CMK (cell line): Measurements from ENCODE around the gene AQP3.
"Not testable (repeated sequence)": the region's sequence is repeated elsewhere in the genome, so short reads cannot be mapped to it uniquely, and the experiment has no call there.

Source experiments
- DNase-seq: peaks from one replicate; pipeline ENCODE4 v3.0.0-alpha.2; 2010; ENCODE audit warnings: low read depth

AQP3 gene

DNA sequence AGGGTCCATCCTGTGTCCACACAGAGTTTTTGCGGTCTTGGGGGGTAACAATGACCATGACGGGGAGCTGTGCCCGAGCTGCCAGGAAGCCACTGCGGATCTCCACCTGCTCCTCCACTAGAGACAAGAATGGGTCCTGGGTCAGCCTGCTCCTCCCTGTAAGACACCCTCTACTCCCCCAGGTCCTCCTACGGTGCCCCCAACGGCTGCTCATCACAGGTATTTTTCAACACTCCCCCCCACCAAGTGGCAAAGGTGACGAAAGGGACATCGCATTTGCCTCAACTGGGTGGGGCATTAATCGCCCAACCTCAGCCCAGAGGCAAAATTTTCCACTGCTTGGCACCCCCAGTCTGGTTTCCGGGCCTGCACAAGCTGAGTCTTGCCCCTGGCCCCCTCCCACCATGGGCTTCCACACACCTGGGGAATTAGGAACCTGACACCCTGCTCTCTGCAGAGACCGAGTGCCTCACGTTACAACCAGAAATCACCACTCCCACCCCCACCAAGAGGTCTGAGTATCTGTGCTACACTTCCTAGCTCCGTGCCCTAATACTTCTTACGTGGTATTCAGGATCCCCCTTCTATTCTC, 16.7 kb upstream of the AQP3 start:
- DNase-seq: no peak

- no peak for DNase-seq
Measured at GRCh38 chr9:33463151-33463550, 15.8 kb upstream of the AQP3 start.

DNA sequence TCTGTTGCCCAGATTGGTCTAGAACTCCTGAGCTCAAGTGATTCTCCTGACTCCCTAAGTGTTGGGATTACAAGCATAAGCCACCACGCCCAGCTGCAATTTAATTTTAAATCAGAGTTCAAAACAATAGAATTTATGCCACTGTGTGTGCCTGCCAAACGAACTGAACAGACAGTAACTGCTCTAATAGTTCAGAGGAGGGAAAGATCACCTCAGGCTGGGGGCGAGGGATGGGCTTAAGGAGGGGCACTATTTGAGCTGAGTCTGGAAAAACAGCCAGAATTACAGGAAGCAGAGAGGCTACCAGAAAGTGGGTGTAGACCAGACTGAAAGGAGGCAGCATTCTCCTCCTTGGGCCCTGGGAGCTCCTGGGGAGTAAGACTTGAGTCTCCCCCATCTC, 14.1 kb upstream of the AQP3 start:
- DNase-seq: no peak

GRCh38 chr9:33460854-33461253, 13.5 kb upstream of the AQP3 start:
- no peak for DNase-seq

DNA sequence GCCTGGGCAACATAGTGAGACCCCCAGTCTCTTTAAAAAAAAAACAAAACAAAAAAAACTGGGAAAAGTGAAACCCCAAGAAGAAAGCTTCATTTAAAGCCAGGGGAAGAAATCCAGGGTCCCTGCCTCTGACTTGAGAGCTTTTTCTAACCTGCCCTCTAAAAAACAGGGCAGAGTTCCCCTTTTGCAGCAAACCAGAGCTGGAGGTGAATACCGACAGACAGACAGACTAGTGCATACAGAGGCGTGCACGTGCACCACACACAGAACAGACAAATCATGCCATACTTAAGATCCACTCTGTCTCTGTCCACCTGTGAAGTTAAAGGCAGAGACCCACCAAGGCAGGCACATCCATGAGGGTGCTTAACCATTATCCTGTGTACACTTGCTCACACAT, 11.7 kb upstream of the AQP3 start:
- DNase-seq: no peak

DNA sequence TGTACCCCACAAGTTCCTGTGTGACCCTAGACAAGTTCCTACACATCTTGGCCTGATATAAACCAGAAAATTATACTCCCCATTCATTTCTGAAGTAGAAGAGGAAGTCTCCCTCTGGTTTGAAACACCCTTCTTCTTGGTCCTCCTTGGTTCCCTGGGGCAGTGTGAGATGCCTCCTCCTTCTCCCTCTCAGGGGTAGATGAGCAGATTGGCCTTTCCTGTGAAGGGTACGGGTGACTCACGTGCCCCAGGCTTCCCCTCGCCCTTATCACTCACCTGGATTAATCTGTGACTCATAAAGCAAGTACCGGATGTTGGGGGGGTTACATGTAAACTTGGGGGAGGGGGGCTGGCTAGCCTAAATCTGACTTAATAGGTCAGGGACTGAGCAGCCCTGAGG, 11.1 kb upstream of the AQP3 start:
- no peak for DNase-seq

- no peak for DNase-seq
Measured at GRCh38 chr9:33455945-33456344, 8.6 kb upstream of the AQP3 start.

- not testable (repeated sequence) for DNase-seq
Measured at GRCh38 chr9:33455456-33455855, 8.1 kb upstream of the AQP3 start.

- not testable (repeated sequence) for DNase-seq
Measured at GRCh38 chr9:33454661-33455026, 7.3 kb upstream of the AQP3 start.

GRCh38 chr9:33453999-33454660, 6.7 kb upstream of the AQP3 start:
- DNase-seq: no peak

- DNase-seq: no peak
Measured at GRCh38 chr9:33453286-33453860, 6.0 kb upstream of the AQP3 start.

- no peak for DNase-seq
Measured at GRCh38 chr9:33452828-33453271, 5.5 kb upstream of the AQP3 start.

- no peak for DNase-seq
Measured at GRCh38 chr9:33450621-33451146, 3.3 kb upstream of the AQP3 start.

DNA sequence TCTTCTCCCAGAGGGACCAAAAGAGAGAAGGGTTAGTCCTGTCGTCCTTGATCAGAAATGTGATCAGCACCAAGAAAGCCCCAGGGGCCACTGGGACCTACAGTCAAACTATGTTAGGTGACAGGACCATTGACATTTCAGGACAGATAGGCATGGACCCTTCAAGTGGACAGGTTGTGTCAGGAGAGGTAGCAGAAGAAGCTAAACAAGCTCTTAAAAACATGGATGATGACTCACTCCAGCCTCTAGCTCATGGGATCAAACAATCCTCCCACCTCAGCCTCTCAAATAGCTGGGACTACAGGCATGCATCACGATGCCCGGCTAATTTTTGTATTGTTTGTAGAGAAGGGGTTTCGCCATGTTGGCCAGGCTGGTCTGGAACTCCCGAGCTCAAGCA, 2.3 kb upstream of the AQP3 start:
- no peak for DNase-seq

DNA sequence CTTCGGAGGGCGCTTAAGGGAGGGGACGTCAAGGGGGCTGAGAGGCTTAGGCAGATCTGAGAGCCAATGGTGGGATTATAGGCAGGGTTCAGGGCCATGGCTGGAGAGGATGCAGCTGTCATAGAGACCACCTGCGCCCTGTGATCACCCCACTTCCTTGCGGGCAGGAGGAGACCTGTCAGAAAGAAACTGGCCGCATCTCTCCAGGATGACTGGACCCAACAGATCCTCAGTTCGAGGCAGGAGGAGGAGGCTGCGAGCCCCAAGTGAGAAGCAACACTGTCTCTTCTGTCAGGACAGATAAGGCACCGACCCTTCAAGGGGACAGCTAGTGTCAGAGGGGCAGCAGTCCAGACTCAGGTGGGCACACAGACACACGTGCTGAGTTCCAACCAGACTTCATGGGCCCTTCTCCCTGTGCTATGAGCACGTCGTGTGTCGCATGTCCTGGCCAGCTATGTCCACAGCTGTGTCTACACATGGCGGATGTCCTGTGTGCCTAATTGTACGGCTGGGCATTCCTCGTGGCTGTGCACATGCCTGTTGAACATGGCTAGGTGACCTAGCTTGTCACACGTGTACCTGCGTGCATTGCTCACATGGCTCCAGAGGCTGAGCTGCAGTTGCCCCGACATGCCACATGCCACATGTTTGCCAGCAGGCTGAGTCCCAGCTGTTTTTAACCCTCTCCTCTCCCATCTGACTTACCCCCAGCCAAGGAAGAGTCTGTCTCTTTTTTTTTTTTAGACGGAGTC, 583 bp upstream of the AQP3 start:
- no peak for DNase-seq

DNA sequence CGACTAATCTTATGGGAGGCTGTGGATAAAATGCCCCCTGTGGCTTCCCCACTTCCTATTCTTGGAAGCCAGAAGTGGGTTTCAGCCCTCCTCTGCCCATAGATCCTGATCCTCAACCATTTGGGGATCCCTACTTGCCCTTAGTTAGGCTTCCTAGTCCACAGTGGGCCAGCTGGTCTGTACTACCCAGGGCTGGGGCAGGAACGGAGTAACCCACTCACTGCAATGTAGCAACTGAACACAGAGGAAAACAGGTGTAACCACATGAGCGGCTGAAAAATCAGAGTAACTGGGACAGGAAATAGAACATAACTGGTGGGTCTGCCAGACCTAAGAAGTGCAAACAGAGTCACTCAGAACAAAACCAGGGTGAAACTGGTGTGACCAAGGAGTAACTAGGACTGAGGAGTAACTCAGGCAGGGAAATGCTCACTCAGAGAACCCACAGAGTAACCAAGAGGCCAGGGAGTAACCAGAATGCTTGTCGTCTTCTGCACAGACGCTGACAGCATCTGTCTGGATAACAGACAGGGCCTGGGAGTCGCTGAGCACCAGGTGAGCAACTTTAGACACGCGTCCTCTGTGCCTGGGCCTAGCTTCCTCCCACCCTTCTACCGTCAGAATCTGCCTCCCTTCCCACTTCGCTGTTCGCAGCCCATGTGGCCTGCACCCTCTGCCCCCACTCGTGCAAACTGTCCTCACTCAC, 1.0 kb downstream of the AQP3 start:
- DNase-seq: no peak

- DNase-seq: peak; percentile 81
Measured at GRCh38 chr9:33445389-33446239, 1.8 kb downstream of the AQP3 start.

GRCh38 chr9:33443464-33444154, 3.8 kb downstream of the AQP3 start:
- no peak for DNase-seq

- no peak for DNase-seq
Measured at GRCh38 chr9:33443047-33443446, 4.3 kb downstream of the AQP3 start.

DNA sequence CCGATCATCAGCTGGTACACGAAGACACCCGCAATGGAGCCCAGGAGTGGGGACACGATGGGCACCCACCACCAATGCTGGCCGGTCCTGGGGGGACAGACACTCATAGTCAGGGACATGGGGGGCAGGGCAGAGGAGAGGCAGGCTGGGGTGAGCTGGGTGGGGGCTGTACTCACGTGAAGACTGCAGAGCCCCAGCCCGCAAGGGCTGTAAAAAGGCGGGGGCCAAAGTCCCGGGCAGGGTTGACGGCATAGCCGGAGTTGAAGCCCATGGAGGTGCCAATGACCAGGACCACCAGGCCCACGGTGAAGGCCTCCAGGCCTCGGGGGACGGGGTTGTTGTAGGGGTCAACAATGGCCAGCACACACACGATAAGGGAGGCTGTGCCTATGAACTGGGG, 5.3 kb downstream of the AQP3 start:
- no peak for DNase-seq

GRCh38 chr9:33440609-33441008, 6.8 kb downstream of the AQP3 start:
- no peak for DNase-seq
